Fibroblast of villous mesenchyme (primary cell): ENCODE results near the gene HDGF. TPM values are rescaled to one million over a fixed set of nuclear protein-coding genes. Genes with fewer than 3 reads are reported as not detected.

Experiments used
- DNase-seq: peaks from one replicate; pipeline ENCODE4 v3.0.0-alpha.2; 2010; ENCODE audit warnings: low read depth
- H3K4me3 ChIP-seq: 2 replicates; pipeline ENCODE4 v1.5.1; 2011; ENCODE audit warnings: low read depth, mild to moderate bottlenecking, low read length
- total RNA-seq: library from RNA; depleted of rRNA; stranded (reverse); fragments of >200 nt; gene quantifications from 2 replicates; pipeline ENCODE4 v1.2.3, GENCODE V29; 2012
- TF ChIP-seq, protein P1 (sequence below): IDR thresholded peaks from 2 replicates; pipeline ENCODE4 v1.5.1; 2012; ENCODE audit warnings: low read depth, mild to moderate bottlenecking, low read length; ENCODE audit not compliant: insufficient read depth

The HDGF gene
- 196 and 197 TPM in 2 replicates for total RNA-seq

DNA sequence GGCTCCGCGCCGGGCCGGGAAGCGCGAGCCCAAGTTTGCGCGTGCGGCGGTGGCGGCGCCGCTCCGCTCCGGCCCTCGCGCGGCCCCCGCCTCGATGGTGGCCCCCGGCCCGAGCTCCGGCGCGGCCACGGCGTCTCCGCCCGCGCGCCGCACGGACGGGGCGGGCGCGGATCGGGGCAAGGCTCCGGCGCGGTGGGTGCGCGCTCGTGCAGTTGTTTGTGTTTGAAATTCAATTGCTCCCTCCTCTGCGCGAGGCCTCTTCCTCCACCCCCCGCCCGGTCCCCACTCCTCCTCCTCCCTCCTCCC lies at the start of gene HDGF:
TSS of gene HDGF (minus strand) at position 225 of the 306 bp plus-strand sequence. CDS start 246 bp downstream, outside the sequence.
- H3K4me3 ChIP-seq, result peak within 1 kb of the TSS; percentile 87
- TF ChIP-seq, protein P1, sequence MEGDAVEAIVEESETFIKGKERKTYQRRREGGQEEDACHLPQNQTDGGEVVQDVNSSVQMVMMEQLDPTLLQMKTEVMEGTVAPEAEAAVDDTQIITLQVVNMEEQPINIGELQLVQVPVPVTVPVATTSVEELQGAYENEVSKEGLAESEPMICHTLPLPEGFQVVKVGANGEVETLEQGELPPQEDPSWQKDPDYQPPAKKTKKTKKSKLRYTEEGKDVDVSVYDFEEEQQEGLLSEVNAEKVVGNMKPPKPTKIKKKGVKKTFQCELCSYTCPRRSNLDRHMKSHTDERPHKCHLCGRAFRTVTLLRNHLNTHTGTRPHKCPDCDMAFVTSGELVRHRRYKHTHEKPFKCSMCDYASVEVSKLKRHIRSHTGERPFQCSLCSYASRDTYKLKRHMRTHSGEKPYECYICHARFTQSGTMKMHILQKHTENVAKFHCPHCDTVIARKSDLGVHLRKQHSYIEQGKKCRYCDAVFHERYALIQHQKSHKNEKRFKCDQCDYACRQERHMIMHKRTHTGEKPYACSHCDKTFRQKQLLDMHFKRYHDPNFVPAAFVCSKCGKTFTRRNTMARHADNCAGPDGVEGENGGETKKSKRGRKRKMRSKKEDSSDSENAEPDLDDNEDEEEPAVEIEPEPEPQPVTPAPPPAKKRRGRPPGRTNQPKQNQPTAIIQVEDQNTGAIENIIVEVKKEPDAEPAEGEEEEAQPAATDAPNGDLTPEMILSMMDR, result no peak
- DNase-seq, result no peak

DNA sequence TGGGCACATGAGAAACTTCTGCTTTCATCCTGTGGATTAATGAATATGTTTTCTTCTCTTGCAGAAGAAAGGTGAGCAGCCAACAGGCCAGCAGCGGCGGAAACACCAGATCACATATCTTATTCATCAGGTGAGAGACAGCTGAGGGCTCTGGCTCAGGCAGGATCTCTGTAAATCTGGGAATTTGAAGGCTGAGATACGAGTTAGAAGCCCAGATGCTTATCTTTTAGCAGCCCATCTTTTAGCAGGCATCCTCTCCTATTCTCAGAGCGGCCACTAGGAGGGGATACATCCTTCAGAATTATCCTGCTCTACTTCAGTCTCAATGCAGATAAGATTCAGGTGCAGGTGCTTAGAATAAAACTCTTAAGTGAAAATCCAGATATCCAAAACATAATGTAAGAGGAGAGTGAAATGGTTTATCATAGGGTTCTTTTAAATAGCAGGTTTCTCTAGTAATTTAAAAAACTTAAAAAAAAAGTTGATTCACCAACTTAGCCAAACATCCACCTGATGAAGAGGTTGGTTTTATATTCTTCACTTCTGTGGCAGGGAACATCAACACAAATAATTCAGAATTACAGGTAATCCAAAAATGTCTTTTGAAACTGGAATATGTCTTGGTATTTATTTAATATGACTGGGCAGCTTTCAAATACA lies 45.9 kb upstream of the HDGF start:
- peak; percentile 76 for DNase-seq
- TF ChIP-seq, protein P1, result peak; percentile 91
- no peak overlapping the region for H3K4me3 ChIP-seq

DNA sequence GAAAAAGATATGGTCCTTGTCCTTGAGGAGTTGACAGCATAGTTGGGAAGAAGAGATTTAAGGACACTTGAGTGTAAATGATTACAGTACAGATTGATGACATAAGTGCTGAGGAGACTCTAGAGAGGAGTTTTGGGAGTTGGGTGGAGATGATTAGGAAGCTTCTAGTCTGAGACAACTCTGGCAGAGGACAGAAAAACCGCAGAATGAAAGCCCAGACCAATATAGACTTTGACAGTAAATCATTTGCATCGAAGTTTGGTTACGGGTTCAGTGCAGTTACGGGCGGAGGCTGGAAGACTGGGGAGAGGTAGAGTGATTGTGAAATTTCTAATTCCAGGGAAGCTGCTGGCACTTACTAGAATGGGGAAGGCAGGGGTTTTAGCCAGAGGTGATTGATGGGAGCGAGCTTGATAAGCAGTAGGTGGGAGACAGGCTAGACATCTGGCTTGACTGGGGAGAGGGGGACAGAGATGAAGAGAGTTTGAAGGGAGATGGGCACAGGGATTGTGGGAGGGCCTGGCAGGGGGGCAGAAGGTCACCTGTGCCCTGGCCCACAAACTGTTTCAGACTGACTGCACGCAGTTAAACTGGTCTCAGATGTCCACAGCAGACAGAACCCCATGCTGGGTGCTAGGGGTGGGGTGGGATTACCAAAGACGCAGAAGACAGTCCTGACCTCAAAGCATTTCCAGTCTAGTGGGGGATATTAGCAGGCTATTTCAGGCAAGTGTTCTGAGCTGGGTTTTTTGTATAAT lies 45.0 kb upstream of the HDGF start:
- DNase-seq, result peak; percentile 67
- no peak overlapping the region for H3K4me3 ChIP-seq
- TF ChIP-seq, protein P1, result no peak

DNA sequence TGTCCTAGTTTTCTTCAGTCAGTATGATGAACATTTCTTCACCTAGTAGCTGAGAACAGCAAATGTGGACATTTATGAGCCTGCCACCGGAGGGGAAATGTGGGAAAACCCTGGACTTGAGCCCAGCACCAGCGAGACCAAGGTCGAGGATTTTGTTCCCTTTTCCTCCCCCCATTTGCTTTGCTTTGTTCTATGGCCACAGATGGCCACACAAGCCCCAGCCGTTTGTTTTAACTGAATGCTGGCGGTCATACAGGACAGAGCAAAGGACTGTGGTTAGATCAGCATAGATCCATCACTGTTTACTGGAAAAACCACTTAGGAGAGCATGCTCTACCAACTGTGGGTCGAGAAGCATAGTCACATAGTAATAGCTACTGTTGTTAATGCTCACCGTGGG lies 44.3 kb upstream of the HDGF start:
- no peak overlapping the region for H3K4me3 ChIP-seq
- TF ChIP-seq, protein P1, result no peak
- no peak for DNase-seq

DNA sequence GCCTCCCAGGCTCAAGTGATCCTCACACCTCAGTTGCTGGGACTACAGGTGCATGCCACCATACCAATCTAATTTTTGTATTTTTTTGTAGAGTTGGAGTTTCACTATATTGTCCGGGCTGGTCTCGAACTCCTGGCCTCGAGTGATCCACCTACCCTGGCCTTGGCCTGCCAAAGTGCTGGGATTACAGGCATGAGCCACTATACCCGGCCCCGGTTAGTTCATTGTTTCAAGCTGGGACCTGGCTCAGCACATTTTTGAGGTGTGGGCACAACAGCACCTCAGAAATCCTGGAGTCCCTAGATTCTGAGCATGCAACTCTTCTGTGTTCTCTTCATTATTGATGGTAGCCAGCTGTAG lies 43.9 kb upstream of the HDGF start:
- no peak for DNase-seq
- H3K4me3 ChIP-seq, result no peak overlapping the region
- TF ChIP-seq, protein P1, result no peak

DNA sequence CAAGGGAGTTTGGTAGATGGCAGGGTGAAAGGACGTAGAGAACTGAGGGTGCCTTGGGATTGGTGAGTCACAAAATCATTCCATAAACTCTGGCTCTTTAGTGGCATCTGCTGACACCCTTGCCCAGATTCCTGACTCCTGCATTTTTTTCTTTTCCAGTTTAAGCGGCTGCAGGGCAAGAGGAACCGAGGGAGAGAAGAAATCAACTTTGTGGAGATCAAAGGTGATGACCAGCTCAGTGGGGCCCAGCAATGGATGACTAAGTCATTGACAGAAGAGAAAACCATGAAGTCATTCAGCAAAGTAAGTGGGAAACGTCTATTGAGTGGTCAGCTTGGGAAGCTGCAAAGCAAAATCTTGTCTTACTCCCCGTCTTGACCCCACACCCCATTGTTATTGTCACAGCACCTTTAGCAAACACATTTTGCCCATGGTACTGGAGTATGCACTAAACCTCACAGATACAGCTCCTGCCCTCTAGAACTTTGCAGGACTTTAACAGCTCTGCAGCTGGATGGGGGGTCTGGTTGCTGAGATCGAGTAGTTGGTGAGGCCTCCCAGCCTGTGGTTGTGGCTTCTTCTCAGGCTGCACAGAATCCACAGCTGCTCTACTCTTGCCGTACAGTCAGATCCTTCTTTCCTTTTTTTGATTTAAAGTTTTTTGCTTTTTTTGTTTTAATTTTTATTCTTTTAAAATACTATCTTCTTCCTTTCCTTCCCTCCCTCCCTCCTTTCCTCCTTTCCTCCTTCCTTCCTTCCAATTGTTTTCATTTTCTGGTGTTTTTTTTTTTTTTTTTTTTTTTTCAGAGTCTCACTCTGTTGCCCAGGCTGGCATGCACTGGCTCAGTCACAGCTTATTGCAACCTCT lies 43.3 kb upstream of the HDGF start:
- DNase-seq, result no peak
- TF ChIP-seq, protein P1, result no peak
- no peak overlapping the region for H3K4me3 ChIP-seq
